ENCODE data around the gene SNED1.
A peak's percentile ranks its signal among the peaks of the same experiment; 100 is the strongest.

DNA sequence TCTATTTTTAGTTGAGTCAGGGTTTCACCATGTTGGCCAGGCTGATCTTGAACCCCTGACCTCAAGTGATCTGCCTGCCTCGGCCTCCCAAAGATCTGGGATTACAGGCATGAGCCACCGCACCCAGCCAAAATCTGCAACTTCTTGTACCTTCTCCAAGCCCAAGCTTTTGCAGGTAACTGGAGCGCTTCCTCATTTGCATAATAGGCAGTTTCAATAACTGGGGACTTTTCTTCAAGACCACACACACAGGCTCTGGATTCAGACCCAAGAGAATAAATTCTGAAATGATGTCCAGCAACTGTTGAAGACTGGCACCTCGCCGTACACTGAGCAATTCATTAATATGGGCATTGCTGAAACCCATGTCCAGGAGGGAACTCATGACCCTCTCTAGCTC is 100.8 kb downstream of the SNED1 start:
- TF ChIP-seq POLR2A (IDR thresholded peaks at IDR 0.05; ENCODE audit: low read depth, low read length) = no peak; the same call in 1 of the 2 replicates
- peak; percentile 95 for TF ChIP-seq POU2F2 (IDR thresholded peaks at IDR 0.05; ENCODE audit: low read depth, low read length)
